Measurements from ENCODE around the gene BBS9. TPM values are rescaled to one million over a fixed set of nuclear protein-coding genes. Genes with fewer than 3 reads are reported as not detected.

The BBS9 gene
- total RNA-seq, 4 donors from 2014 or later = 22.0 to 72.5 (median 35.9) TPM

GRCh38 chr7:33421429-33421828 is 292.1 kb downstream of the BBS9 start:
- WGBS, 2 donors = 34 to 50% methylated on average over 1 of the region's 1 CpG

GRCh38 chr7:33422141-33422540 is 292.8 kb downstream of the BBS9 start:
- Histone ChIP-seq H3K4me3 (no peak overlapping the region), H3K27ac (no peak overlapping the region), H3K9me3 (no peaks in the 10 kb centered on the region), H3K4me1 (peaks cover 0 to 14% (median 1%) of the 10 kb centered on the region in 4 donors), H3K36me3 (no peaks in the 10 kb centered on the region), H3K27me3 (no peaks in the 10 kb centered on the region)
- 94 to 95% methylated on average over 2 of the region's 2 CpGs for WGBS, 2 donors
- no peak for DNase-seq (ENCODE audit: low spot score in 2 of 2)
- TF ChIP-seq POLR2A (IDR thresholded peaks at IDR 0.05) (no peak), CTCF (IDR thresholded peaks at IDR 0.05) (no peak), EP300 (IDR thresholded peaks at IDR 0.05) (no peak)

More at GRCh38 chr7:33421429-33421828, 292.1 kb downstream of the BBS9 start:
- Histone ChIP-seq H3K27ac (no peak overlapping the region), H3K36me3 (no peaks in the 10 kb centered on the region), H3K4me3 (no peak overlapping the region), H3K4me1 (peaks cover 0 to 14% (median 1%) of the 10 kb centered on the region in 4 donors), H3K9me3 (no peaks in the 10 kb centered on the region), H3K27me3 (no peaks in the 10 kb centered on the region)
- TF ChIP-seq EP300 (IDR thresholded peaks at IDR 0.05) = no peak
- TF ChIP-seq POLR2A (IDR thresholded peaks at IDR 0.05) = no peak
- TF ChIP-seq CTCF (IDR thresholded peaks at IDR 0.05) = no peak
- no peak for DNase-seq (ENCODE audit: low spot score in 2 of 2)

- H3K27ac ChIP-seq = no peak overlapping the region
- H3K4me1 ChIP-seq = peaks cover 0 to 14% (median 1%) of the 10 kb centered on the region in 4 donors
- no peaks in the 10 kb centered on the region for H3K36me3 ChIP-seq
- DNase-seq (ENCODE audit: low spot score in 2 of 2) = no peak
- no peaks in the 10 kb centered on the region for H3K27me3 ChIP-seq
- H3K4me3 ChIP-seq = no peak overlapping the region
- no peak for TF ChIP-seq CTCF (IDR thresholded peaks at IDR 0.05)
- no peak for TF ChIP-seq POLR2A (IDR thresholded peaks at IDR 0.05)
- TF ChIP-seq EP300 (IDR thresholded peaks at IDR 0.05) = no peak
- 87 to 89% methylated on average over 8 of the region's 8 CpGs for WGBS, 2 donors
- no peaks in the 10 kb centered on the region for H3K9me3 ChIP-seq
These were observed 293.7 kb downstream of the BBS9 start for GRCh38 chr7:33422825-33423645.

- Histone ChIP-seq H3K4me3 (no peak overlapping the region), H3K9me3 (no peaks in the 10 kb centered on the region), H3K4me1 (peaks cover 0 to 14% (median 1%) of the 10 kb centered on the region in 4 donors), H3K27ac (no peak overlapping the region), H3K27me3 (no peaks in the 10 kb centered on the region), H3K36me3 (no peaks in the 10 kb centered on the region)
- WGBS, 2 donors = 78 to 80% methylated on average over 1 of the region's 1 CpG
- TF ChIP-seq CTCF (IDR thresholded peaks at IDR 0.05) (peak in 2 of 5 experiments; percentile 8 to 21), EP300 (IDR thresholded peaks at IDR 0.05) (no peak), POLR2A (IDR thresholded peaks at IDR 0.05) (no peak)
- DNase-seq (ENCODE audit: low spot score in 2 of 2) = peak in 1 of 2 donors; percentile 34
These were observed 294.3 kb downstream of the BBS9 start for GRCh38 chr7:33423646-33424020.

GRCh38 chr7:33425395-33425794 is 296.0 kb downstream of the BBS9 start:
- TF ChIP-seq EP300 (IDR thresholded peaks at IDR 0.05) = no peak
- no peak for TF ChIP-seq CTCF (IDR thresholded peaks at IDR 0.05)
- no peak for TF ChIP-seq POLR2A (IDR thresholded peaks at IDR 0.05)
- H3K9me3 ChIP-seq = no peaks in the 10 kb centered on the region
- no peaks in the 10 kb centered on the region for H3K36me3 ChIP-seq
- peaks cover 0 to 14% (median 1%) of the 10 kb centered on the region in 4 donors for H3K4me1 ChIP-seq
- 94 to 96% methylated on average over 5 of the region's 5 CpGs for WGBS, 2 donors
- no peak overlapping the region for H3K4me3 ChIP-seq
- H3K27me3 ChIP-seq = no peaks in the 10 kb centered on the region
- H3K27ac ChIP-seq = no peak overlapping the region
- no peak for DNase-seq (ENCODE audit: low spot score in 2 of 2)

Data from tibial nerve (tissue), 4 donors.